Midbrain (tissue), 1 donor: ENCODE results near the gene ABCC10.

ENCODE experiments used
- DNase-seq: peaks from one replicate; lab custom pipeline; 2025; lab: John Stamatoyannopoulos, UW

The ABCC10 gene

GRCh38 chr6:43468748-43469681 is 41.7 kb downstream of the ABCC10 start:
- no peak for DNase-seq

- no peak for DNase-seq
Observed at GRCh38 chr6:43469947-43470346, 42.6 kb downstream of the ABCC10 start.

DNA sequence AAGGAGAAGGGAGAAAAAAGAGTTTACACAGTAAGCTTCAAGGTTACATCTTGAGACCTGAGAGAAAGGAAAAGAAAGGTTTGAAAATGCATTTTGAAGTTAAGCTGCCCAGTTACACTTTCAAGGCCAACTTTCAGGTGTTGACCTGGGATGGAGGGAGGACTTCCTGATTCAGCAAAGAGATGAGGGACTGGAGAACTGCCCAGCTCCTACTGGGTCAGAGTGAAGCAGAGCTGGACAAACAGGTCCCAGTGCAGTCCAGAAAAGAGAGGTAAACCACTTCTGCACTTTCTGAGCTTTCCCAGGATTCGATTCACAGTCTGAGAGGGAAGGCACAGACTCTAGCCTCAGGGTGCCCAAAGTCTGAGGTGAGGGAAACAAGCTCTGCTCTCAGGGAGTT is 44.1 kb downstream of the ABCC10 start:
- no peak for DNase-seq

DNA sequence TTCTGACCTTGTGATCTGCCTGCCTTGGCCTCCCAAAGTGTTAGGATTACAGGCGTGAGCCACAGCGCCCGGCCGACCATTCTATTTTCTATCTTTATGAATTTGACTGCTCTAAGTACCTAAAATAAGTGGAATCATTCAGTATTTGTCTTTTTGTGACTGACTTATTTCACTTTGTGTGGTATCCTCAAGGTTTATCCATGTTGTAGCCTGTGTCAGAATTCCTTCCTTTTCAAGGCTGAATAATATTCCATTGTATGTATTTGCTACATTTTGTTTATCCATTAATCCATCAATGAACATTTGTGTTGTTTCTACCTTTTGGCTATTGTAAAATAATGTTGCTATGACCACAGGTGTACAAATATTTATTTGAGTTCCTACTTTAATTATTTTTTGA is 45.2 kb downstream of the ABCC10 start:
- DNase-seq = no peak

DNA sequence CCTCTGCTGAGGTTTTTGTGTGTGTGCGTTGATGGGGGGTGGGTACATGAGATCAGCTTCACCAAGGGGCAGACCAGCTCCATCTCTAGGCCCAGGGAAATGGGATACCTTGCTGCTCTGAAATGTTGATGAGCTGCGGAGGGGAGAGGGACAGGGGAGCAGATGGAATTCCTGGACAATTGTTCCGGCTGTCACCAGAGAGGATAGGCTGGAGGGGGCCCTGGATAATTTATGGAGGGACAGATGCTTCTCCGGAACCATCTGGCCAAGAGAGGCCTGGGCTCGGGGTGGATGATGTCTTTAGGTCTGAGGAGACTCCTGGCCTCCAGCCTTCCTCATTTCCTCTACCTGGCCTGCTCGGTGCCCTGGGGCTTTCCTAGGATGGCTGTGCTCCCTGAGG is 48.2 kb downstream of the ABCC10 start:
- DNase-seq = no peak

- no peak for DNase-seq
Observed at GRCh38 chr6:43476746-43477145, 49.4 kb downstream of the ABCC10 start.

- DNase-seq = peak; percentile 92
Observed at GRCh38 chr6:43477235-43478007, 50.1 kb downstream of the ABCC10 start, which contains the start of gene TJAP1. TSS of gene TJAP1 (plus strand) at chr6:43477570. CDS start at chr6:43499002, 21,432 bp downstream.

DNA sequence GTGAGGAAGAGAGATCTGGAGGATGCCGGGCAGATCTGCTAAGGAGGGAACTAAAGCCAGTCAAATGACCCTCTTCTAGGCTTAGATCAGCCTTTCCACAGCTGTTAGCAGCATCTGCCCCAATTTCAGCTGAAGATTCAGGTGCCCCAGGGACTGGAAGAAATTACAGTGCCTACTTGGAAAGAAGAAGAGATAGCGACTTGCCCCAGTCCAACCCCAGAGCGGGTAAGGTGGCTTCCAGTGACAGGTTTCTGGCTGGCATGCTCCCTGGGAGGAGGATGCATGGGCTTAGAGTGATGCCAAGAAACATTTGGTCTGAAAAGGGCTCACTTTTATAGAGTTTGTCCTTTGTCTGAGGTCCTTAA is 50.6 kb downstream of the ABCC10 start:
- no peak for DNase-seq

- no peak for DNase-seq
Observed at GRCh38 chr6:43481075-43481474, 53.7 kb downstream of the ABCC10 start.

DNA sequence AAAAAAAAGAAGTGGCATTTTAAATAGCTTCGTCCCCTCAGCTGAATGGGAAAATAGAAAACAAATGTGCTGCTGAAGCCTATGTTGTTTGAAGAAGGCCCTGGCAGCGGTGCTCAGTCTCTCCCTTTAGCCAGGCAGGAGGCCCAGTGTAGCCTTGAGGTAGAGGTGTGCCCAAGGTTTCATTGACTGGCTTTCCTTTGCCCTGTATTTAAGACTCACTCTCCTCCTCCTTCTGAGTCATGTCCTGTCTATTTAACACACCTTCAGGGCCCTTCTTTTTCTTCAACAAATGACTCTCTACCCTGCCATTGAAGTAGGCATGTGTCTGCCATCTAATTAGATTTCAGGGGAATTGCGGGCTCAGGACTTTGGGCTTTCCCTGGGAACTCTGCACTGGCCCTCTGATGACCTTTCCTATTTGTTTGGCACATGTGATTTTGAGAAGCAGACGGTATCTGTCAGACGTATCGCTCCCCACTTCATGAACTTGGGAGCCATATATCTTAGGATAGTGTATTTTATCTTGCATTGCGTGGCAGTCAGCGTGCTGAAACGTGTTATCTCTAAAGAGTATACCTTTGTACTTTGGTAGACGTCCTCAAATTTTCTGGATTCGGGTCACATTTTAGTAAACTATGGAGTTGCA is 54.4 kb downstream of the ABCC10 start:
- DNase-seq = no peak

- no peak for DNase-seq
Observed at GRCh38 chr6:43488667-43489276, 61.4 kb downstream of the ABCC10 start.

DNA sequence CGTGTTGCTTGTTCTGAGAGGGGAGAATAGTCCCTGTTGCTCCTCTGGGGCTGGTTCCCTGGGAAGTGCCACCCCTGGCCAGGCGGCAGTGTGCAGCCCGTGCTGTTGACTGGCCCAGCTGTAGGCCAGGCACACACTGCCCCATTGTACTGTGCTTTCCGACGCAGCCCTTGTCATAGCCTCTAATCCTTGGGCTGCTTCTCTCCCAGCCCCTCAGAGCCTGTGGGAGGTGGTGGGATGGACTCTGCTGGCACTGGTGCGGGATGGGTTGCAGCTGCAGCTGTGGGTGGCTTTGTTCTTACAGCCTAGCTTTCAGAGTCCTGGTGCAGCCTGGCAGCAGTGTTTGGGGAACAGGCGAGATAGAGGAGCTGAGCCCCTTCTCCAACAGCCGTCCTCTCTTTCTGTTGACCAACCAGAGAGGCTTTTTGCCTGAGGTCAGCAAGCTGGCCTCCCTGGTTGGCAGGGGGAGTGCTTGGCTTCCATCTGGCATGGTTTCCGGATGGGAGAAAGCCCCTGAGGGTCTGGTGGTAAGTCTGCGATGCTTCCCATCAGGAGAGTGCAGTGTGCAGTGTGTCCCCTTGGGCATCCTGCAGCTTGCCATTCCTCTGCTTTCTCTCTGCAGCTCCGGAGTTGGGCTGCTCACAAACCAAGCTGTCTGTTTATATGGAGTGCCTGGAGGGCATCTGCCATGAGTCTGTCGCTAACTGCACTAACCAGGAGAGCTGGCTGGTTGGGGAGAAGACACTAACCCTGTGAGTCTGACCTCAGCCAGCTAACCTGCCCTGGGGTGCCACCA is 62.1 kb downstream of the ABCC10 start:
- DNase-seq = peak; percentile 95

DNA sequence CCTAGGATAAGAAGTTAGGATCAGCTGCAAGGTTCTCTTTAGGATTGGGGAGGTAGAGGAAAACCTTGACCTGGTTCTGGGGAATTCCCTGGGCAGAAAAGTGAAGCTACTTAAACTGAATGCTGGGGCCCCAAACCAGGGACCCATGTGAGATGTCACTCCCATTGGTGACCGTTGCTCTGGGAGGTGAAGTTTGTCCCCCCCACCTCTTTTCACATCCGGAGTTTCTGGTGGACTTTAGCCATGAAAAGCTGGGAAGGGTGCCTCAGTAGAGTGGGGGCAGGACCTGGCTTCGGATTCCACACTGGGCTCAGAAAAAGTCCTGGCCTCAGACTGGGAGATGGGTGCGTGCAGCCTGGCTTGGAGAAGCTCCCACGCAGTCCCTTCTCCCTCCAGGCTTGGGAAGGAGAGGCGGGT is 63.2 kb downstream of the ABCC10 start:
- no peak for DNase-seq

GRCh38 chr6:43491750-43492661 is 64.7 kb downstream of the ABCC10 start:
- DNase-seq = peak; percentile 92

GRCh38 chr6:43492673-43493072 is 65.3 kb downstream of the ABCC10 start:
- peak; percentile 52 for DNase-seq

- DNase-seq = no peak
Observed at GRCh38 chr6:43493230-43493629, 65.9 kb downstream of the ABCC10 start.

DNA sequence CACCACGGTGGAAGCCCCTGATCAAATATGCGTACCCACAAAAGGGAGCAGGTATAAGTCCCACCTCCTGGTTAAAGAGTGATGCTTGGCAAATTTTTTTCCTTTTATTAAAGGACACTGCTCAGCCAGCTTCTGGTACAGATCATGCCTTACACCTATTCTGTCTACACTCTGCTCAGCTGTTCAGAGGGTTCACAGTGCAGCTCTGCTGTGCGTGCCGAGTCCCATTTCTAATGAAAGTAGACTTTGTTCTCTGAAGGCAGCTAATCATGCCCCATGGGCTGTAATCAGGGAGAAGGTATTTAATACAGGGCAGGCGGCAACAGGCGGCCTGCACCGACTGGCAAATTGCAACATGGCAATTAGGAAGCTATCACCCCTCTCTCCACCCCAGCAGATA is 66.5 kb downstream of the ABCC10 start:
- peak; percentile 27 for DNase-seq

DNA sequence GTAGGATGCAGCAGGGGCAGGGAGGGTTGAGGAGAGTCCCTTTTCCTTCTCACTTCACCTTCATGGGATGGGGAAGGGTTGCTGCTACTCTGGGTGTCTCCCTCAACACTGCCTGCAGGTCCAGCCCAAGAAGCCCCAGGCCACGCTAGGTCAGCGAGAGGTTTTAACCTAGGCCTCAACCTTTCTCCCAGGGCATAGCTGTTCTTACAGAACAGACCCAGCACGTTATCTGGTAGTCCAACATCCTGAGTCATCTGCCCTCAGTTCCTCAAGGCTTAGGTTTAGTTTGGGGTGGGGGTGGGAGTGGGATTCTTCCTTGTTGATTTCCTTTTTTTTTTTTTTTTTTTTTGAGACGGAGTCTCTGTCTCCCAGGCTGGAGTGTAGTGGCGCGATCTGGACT is 67.0 kb downstream of the ABCC10 start:
- DNase-seq = no peak

- no peak for DNase-seq
Observed at GRCh38 chr6:43494766-43495165, 67.4 kb downstream of the ABCC10 start.

- no peak for DNase-seq
Observed at GRCh38 chr6:43495409-43495941, 68.1 kb downstream of the ABCC10 start.
